HG03378 (cell line): Measurements from ENCODE around the gene TMC3.

Source experiments
- ATAC-seq: cut with Tn5 transposase; IDR thresholded peaks from one replicate; pipeline ENCODE4 v1.9.1; 2021; ENCODE audit warnings: mild to moderate bottlenecking, moderate library complexity; ENCODE audit not compliant: unreplicated experiment

TMC3 gene

GRCh38 chr15:81385721-81386076 lies 11.7 kb upstream of the TMC3 start:
- no peak for ATAC-seq

GRCh38 chr15:81384891-81385720 lies 11.1 kb upstream of the TMC3 start:
- ATAC-seq: no peak

GRCh38 chr15:81381720-81382119 lies 7.7 kb upstream of the TMC3 start:
- no peak for ATAC-seq

GRCh38 chr15:81380668-81381067 lies 6.7 kb upstream of the TMC3 start:
- ATAC-seq: no peak

GRCh38 chr15:81380203-81380602 lies 6.2 kb upstream of the TMC3 start:
- ATAC-seq: no peak

GRCh38 chr15:81379269-81379668 lies 5.3 kb upstream of the TMC3 start:
- ATAC-seq: no peak

GRCh38 chr15:81378443-81378842 lies 4.4 kb upstream of the TMC3 start:
- no peak for ATAC-seq

GRCh38 chr15:81377871-81378270 lies 3.9 kb upstream of the TMC3 start:
- no peak for ATAC-seq

- ATAC-seq: no peak
Observed at GRCh38 chr15:81376231-81376630, 2.2 kb upstream of the TMC3 start.

- no peak for ATAC-seq
Observed at GRCh38 chr15:81375461-81375860, 1.4 kb upstream of the TMC3 start.

- no peak for ATAC-seq
Observed at GRCh38 chr15:81373176-81373575, 837 bp downstream of the TMC3 start.

- ATAC-seq: no peak
Observed at GRCh38 chr15:81372575-81372974, 1.4 kb downstream of the TMC3 start.

GRCh38 chr15:81363718-81364500 lies 10.1 kb downstream of the TMC3 start:
- no peak for ATAC-seq

- ATAC-seq: no peak
Observed at GRCh38 chr15:81363276-81363675, 10.7 kb downstream of the TMC3 start.

- ATAC-seq: no peak
Observed at GRCh38 chr15:81362790-81363189, 11.2 kb downstream of the TMC3 start.

- no peak for ATAC-seq
Observed at GRCh38 chr15:81361891-81362290, 12.1 kb downstream of the TMC3 start.

GRCh38 chr15:81360491-81360890 lies 13.5 kb downstream of the TMC3 start:
- ATAC-seq: no peak

- no peak for ATAC-seq
Observed at GRCh38 chr15:81358248-81358647, 15.8 kb downstream of the TMC3 start.

GRCh38 chr15:81357180-81357686 lies 16.8 kb downstream of the TMC3 start:
- no peak for ATAC-seq

GRCh38 chr15:81356252-81356651 lies 17.8 kb downstream of the TMC3 start:
- ATAC-seq: no peak

- ATAC-seq: no peak
Observed at GRCh38 chr15:81351651-81352050, 22.4 kb downstream of the TMC3 start.

GRCh38 chr15:81349271-81349670 lies 24.7 kb downstream of the TMC3 start:
- no peak for ATAC-seq
